CD4-positive, alpha-beta T cell (primary cell): ENCODE data around the gene DPM1. TPM values are rescaled to one million over a fixed set of nuclear protein-coding genes. Genes with fewer than 3 reads are reported as not detected.

Experiments used
- ATAC-seq: fragments of 200-7000 bp; cut with Tn5 transposase; one replicate; pipeline ENCODE4 v1.10.0; 2022; ENCODE audit warnings: mild to moderate bottlenecking; ENCODE audit not compliant: poor library complexity
- CTCF ChIA-PET: fragments of 350-600 bp; sonication (Branson Sonifier 250); formaldehyde crosslinking; loops from one replicate; lab custom pipeline; 2021; ENCODE audit warnings: antibody characterized with exemption, inconsistent platforms; lab: Charles Lee
- POLR2A ChIA-PET: fragments of 350-600 bp; sonication (Branson Sonifier 250); formaldehyde crosslinking; loops from one replicate; lab custom pipeline; 2021; ENCODE audit warnings: antibody characterized with exemption, inconsistent platforms; lab: Charles Lee
- DNase-seq, 14 experiments: peaks; one replicate each; pipeline ENCODE4 v3.0.0-alpha.2; 2013 to 2020; ENCODE audit warnings: mixed read lengths in 2 of 14
- H3K27ac ChIP-seq, 2 donors: one replicate each; pipeline versions ENCODE4 v1.5.1 to v1.7.0; 2013; ENCODE audit warnings: low read length in 2 of 2, low read depth in 1 of 2, mild to moderate bottlenecking in 1 of 2
- H3K27me3 ChIP-seq, 2 experiments: 1 replicate in 1 of 2; 2 replicates in 1 of 2; pipeline versions ENCODE4 v1.6.1 to v1.7.0; 2013; ENCODE audit warnings: low read length in 2 of 2, control low read depth in 1 of 2, mild to moderate bottlenecking in 1 of 2, moderate library complexity in 1 of 2; ENCODE audit not compliant: insufficient read depth in 2 of 2, control insufficient read depth in 1 of 2
- H3K36me3 ChIP-seq: one replicate; pipeline ENCODE4 v1.6.1; 2013; ENCODE audit warnings: low read length, control low read depth; ENCODE audit not compliant: insufficient read depth
- H3K4me1 ChIP-seq: one replicate; pipeline ENCODE4 v1.6.1; 2013; ENCODE audit warnings: low read length, control low read depth; ENCODE audit not compliant: insufficient read depth
- H3K4me3 ChIP-seq: one replicate; pipeline ENCODE4 v1.5.1; 2013; ENCODE audit warnings: mild to moderate bottlenecking, low read length, moderate library complexity
- H3K9me3 ChIP-seq, 2 experiments: 1 replicate in 1 of 2; 2 replicates in 1 of 2; pipeline versions ENCODE4 v1.6.1 to v1.7.0; 2013; ENCODE audit warnings: low read length in 2 of 2, mild to moderate bottlenecking in 2 of 2, control low read depth in 1 of 2, moderate library complexity in 1 of 2; ENCODE audit not compliant: control insufficient read depth in 1 of 2, insufficient read depth in 1 of 2
- H3K27ac Mint-ChIP-seq: one replicate; pipeline ENCODE4 v1.8.0; 2020; ENCODE audit warnings: mixed read lengths
- H3K27me3 Mint-ChIP-seq: one replicate; pipeline ENCODE4 v1.8.0; 2021; ENCODE audit warnings: mixed read lengths
- H3K36me3 Mint-ChIP-seq: one replicate; pipeline ENCODE4 v1.8.0; 2021; ENCODE audit warnings: low read depth, mixed read lengths
- H3K4me1 Mint-ChIP-seq: one replicate; pipeline ENCODE4 v1.8.0; 2021; ENCODE audit warnings: low read depth, mixed read lengths
- H3K4me3 Mint-ChIP-seq: one replicate; pipeline ENCODE4 v1.8.0; 2020; ENCODE audit warnings: mild to moderate bottlenecking, mixed read lengths
- H3K9me3 Mint-ChIP-seq: one replicate; pipeline ENCODE4 v1.8.0; 2020; ENCODE audit warnings: mixed read lengths
- intact Hi-C, 2 experiments: fragments of 100-400 bp; cut with DNase I in 1 of 2; cut with micrococcal nuclease in 1 of 2; formaldehyde crosslinking; loops; one replicate each; pipeline versions ENCODE4 v1.15.1 to v1.9.0; 2023 to 2025; cut with DNase I, micrococcal nuclease
- total RNA-seq, 174 experiments: library from RNA in 2 of 174; stranded (reverse) in 2 of 174; gene quantifications; one replicate each; pipeline ENCODE4 v1.2.3 and lab custom pipeline; 2021 to 2026
- TF ChIP-seq, protein P1 (sequence below): fragments of 200-600 bp; IDR thresholded peaks from one replicate; pipeline ENCODE4 v1.8.0; 2022; ENCODE audit warnings: antibody characterized with exemption, mild to moderate bottlenecking

Gene DPM1
- total RNA-seq, 2 experiments from 2014 or later: 44.5 to 46.5 TPM

DNA sequence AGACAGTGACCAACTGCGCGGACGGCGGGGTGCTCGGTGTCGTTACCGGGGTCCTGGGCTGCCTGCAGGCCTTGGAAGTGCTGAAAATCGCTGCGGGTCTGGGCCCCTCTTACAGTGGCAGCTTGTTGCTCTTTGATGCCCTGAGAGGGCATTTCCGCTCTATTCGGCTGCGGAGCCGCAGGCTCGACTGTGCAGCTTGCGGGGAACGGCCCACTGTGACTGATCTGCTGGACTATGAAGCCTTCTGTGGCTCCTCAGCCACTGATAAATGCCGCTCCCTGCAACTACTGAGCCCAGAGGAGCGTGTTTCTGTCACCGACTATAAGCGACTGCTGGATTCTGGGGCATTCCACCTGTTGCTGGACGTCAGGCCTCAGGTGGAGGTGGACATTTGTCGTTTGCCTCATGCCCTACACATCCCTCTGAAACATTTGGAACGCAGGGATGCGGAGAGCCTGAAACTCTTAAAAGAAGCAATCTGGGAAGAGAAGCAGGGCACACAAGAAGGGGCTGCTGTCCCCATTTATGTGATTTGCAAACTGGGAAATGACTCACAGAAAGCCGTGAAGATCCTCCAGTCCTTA is 1.3 kb upstream of the DPM1 start:
- DNase-seq: no peak
- Mint-ChIP-seq H3K27me3 (no peaks in the 10 kb centered on the region), H3K4me1 (peaks cover 60% of the 10 kb centered on the region), H3K9me3 (no peaks in the 10 kb centered on the region), H3K36me3 (peaks cover 51% of the 10 kb centered on the region), H3K4me3 (peak overlapping the region; percentile 94), H3K27ac (peak overlapping the region; percentile 96)
- ChIA-PET CTCF (interaction anchor here (3.2 to 3.6 kb wide), 2 partner anchors 29 to 165 kb away, joined by 33 to 63 read pairs; partner anchors contain the start of genes ADNP and BCAS4), POLR2A (interaction anchor here (4.5 kb wide), 1 partner anchor 28 kb away, joined by 130 read pairs; the partner anchor contains the start of gene ADNP)
- TF ChIP-seq, protein P1, sequence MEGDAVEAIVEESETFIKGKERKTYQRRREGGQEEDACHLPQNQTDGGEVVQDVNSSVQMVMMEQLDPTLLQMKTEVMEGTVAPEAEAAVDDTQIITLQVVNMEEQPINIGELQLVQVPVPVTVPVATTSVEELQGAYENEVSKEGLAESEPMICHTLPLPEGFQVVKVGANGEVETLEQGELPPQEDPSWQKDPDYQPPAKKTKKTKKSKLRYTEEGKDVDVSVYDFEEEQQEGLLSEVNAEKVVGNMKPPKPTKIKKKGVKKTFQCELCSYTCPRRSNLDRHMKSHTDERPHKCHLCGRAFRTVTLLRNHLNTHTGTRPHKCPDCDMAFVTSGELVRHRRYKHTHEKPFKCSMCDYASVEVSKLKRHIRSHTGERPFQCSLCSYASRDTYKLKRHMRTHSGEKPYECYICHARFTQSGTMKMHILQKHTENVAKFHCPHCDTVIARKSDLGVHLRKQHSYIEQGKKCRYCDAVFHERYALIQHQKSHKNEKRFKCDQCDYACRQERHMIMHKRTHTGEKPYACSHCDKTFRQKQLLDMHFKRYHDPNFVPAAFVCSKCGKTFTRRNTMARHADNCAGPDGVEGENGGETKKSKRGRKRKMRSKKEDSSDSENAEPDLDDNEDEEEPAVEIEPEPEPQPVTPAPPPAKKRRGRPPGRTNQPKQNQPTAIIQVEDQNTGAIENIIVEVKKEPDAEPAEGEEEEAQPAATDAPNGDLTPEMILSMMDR: no peak
- H3K9me3 ChIP-seq: no peaks in the 10 kb centered on the region
- peaks cover 16% of the 10 kb centered on the region for H3K36me3 ChIP-seq
- no peak overlapping the region for H3K27ac ChIP-seq
- intact Hi-C loops: loop anchor here (2.0 to 5.0 kb wide), 3 partner anchors 142 to 227 kb away; partner anchors contain the start of genes BCAS4 (in 1 of the 2) and PARD6B (in 1 of the 2)
- no peak for ATAC-seq
- H3K4me3 ChIP-seq: peak overlapping the region; percentile 94
- peaks cover 34% of the 10 kb centered on the region for H3K4me1 ChIP-seq
- H3K27me3 ChIP-seq: no peaks in the 10 kb centered on the region

GRCh38 chr20:50958615-50959542 is 547 bp upstream of the DPM1 start, which contains the start of gene MOCS3:
Gene MOCS3 (plus strand): TSS chr20:50958818. CDS start chr20:50958843, 25 bp downstream.
- H3K27me3 Mint-ChIP-seq: no peaks in the 10 kb centered on the region
- H3K4me1 Mint-ChIP-seq: peaks cover 62% of the 10 kb centered on the region
- peak within 1 kb of the TSS; percentile 94 for H3K4me3 Mint-ChIP-seq
- Histone ChIP-seq H3K36me3 (peaks cover 24% of the 10 kb centered on the region), H3K4me1 (peaks cover 34% of the 10 kb centered on the region), H3K9me3 (no peaks in the 10 kb centered on the region), H3K4me3 (peak within 1 kb of the TSS; percentile 94), H3K27ac (peak within 1 kb of the TSS; percentile 82 to 99), H3K27me3 (no peaks in the 10 kb centered on the region)
- CTCF ChIA-PET: interaction anchor here (1.1 to 3.6 kb wide), 6 partner anchors 23 to 1742 kb away, joined by 3 to 63 read pairs (median 6); partner anchors contain the start of genes ADNP and BCAS4
- POLR2A ChIA-PET: interaction anchor here (0.7 to 4.5 kb wide), 20 partner anchors 10 to 1913 kb away, joined by 3 to 130 read pairs (median 4); partner anchors contain the start of genes ADNP, BCAS4, CSE1L and NFATC2
- TF ChIP-seq, protein P1: no peak
- H3K27ac Mint-ChIP-seq: peak within 1 kb of the TSS; percentile 96
- DNase-seq (peak; percentile 70 to 96 (median 76)), ATAC-seq (peak; percentile 81)
- H3K9me3 Mint-ChIP-seq: no peaks in the 10 kb centered on the region
- peaks cover 58% of the 10 kb centered on the region for H3K36me3 Mint-ChIP-seq
- intact Hi-C loops: loop anchor here (1.0 to 5.0 kb wide), 4 partner anchors 28 to 227 kb away; partner anchors contain the start of genes ADNP (in 2 of the 2), BCAS4 (in 1 of the 2) and PARD6B (in 1 of the 2)

DNA sequence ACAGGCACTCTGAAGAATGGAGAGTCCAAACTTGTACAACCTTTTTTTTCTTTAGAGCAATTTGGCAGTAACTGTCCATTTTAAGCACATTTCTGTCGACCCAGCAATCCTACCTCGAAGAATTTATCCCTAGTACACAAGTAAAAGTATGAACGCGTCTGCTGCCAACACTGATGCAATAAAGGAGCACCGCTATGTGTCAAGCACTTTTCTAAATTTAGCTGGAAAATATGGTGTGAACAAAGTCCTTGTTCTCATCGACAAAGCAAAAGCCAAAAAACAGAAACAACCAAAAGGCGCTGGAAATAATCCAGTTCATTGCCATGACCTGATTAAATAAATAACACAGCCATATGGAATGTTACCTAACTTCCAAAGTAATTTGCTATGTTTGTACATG is 1.1 kb downstream of the DPM1 start:
- intact Hi-C loops: loop anchor here in 1 of 2 experiments (2.0 to 5.0 kb wide), 3 partner anchors 140 to 225 kb away; partner anchors contain the start of genes BCAS4 and PARD6B
- peak overlapping the region; percentile 96 for H3K27ac Mint-ChIP-seq
- peak overlapping the region; percentile 94 for H3K4me3 ChIP-seq

More for the DNA sequence above, 1.1 kb downstream of the DPM1 start:
- Mint-ChIP-seq H3K27me3 (no peaks in the 10 kb centered on the region), H3K4me1 (peaks cover 72% of the 10 kb centered on the region), H3K4me3 (peak overlapping the region; percentile 94), H3K36me3 (peaks cover 68% of the 10 kb centered on the region), H3K9me3 (no peaks in the 10 kb centered on the region)
- Histone ChIP-seq H3K27me3 (no peaks in the 10 kb centered on the region), H3K36me3 (peaks cover 33% of the 10 kb centered on the region), H3K27ac (no peak overlapping the region), H3K9me3 (no peaks in the 10 kb centered on the region), H3K4me1 (peaks cover 34% of the 10 kb centered on the region)
- DNase-seq (no peak), ATAC-seq (no peak)
- CTCF ChIA-PET: interaction anchor here (1.2 to 3.6 kb wide), 4 partner anchors 22 to 163 kb away, joined by 3 to 63 read pairs (median 19); partner anchors contain the start of genes ADNP and BCAS4
- POLR2A ChIA-PET: interaction anchor here (1.4 to 4.5 kb wide), 7 partner anchors 11 to 162 kb away, joined by 5 to 130 read pairs (median 9); partner anchors contain the start of genes ADNP and BCAS4
- TF ChIP-seq, protein P1: no peak
